Esophagus squamous epithelium (tissue), 4 donors: Measurements from ENCODE around the gene SLC24A4.

Experiments used
- CTCF ChIP-seq, 6 experiments: fragments of 450-650 bp in 4 of 6; fragments of 200-600 bp in 2 of 6; sonication (generic) in 2 of 6; IDR thresholded peaks; one replicate each; pipeline ENCODE4 v1.5.1; 2016 to 2019; ENCODE audit warnings: antibody characterized with exemption in 6 of 6, mild to moderate bottlenecking in 4 of 6, moderate library complexity in 4 of 6
- POLR2A ChIP-seq, 4 donors: fragments of 450-650 bp; IDR thresholded peaks; one replicate each; pipeline ENCODE4 v1.6.1; 2017; ENCODE audit warnings: antibody characterized with exemption in 4 of 4, mild to moderate bottlenecking in 4 of 4, moderate library complexity in 3 of 4

- no peak for TF ChIP-seq CTCF (IDR thresholded peaks at IDR 0.05)
- no peak for TF ChIP-seq POLR2A (IDR thresholded peaks at IDR 0.05)
Observed at GRCh38 chr14:92411135-92411534, 88.2 kb downstream of the SLC24A4 start.
